ENCODE data around the gene OPHN1.

The OPHN1 gene

GRCh38 chrX:68454476-68455150, 21.3 kb upstream of the OPHN1 start:
- no peak for TF ChIP-seq TAF1 (IDR thresholded peaks at IDR 0.05; ENCODE audit: low read depth, low read length)
- no peak for TF ChIP-seq POLR2AphosphoS5 (IDR thresholded peaks at IDR 0.05; ENCODE audit: low read depth, low read length)
- TF ChIP-seq POLR2A (IDR thresholded peaks at IDR 0.05; ENCODE audit: low read depth, low read length): no peak
- no peak for TF ChIP-seq SPI1 (IDR thresholded peaks at IDR 0.05; ENCODE audit: low read depth, low read length)
- no peak for TF ChIP-seq POU2F2 (IDR thresholded peaks at IDR 0.05; ENCODE audit: low read depth, low read length)
- no peak for TF ChIP-seq PAX5 (IDR thresholded peaks at IDR 0.05; ENCODE audit: insufficient read depth, low read length, severe bottlenecking)
- DNase-seq (ENCODE audit: insufficient read length, low spot score): no peak
- no peak for FAIRE-seq

- no peak for DNase-seq (ENCODE audit: insufficient read length, low spot score)
- TF ChIP-seq POU2F2 (IDR thresholded peaks at IDR 0.05; ENCODE audit: low read depth, low read length) (no peak), PAX5 (IDR thresholded peaks at IDR 0.05; ENCODE audit: insufficient read depth, low read length, severe bottlenecking) (no peak), POLR2A (IDR thresholded peaks at IDR 0.05; ENCODE audit: low read depth, low read length) (no peak), TAF1 (IDR thresholded peaks at IDR 0.05; ENCODE audit: low read depth, low read length) (no peak), SPI1 (IDR thresholded peaks at IDR 0.05; ENCODE audit: low read depth, low read length) (no peak), POLR2AphosphoS5 (IDR thresholded peaks at IDR 0.05; ENCODE audit: low read depth, low read length) (no peak)
- no peak for FAIRE-seq
Measured at GRCh38 chrX:68451720-68452119, 18.4 kb upstream of the OPHN1 start.

- FAIRE-seq (no peak), DNase-seq (ENCODE audit: insufficient read length, low spot score) (no peak)
- TF ChIP-seq SPI1 (IDR thresholded peaks at IDR 0.05; ENCODE audit: low read depth, low read length) (no peak), POU2F2 (IDR thresholded peaks at IDR 0.05; ENCODE audit: low read depth, low read length) (no peak), POLR2AphosphoS5 (IDR thresholded peaks at IDR 0.05; ENCODE audit: low read depth, low read length) (no peak), TAF1 (IDR thresholded peaks at IDR 0.05; ENCODE audit: low read depth, low read length) (no peak), PAX5 (IDR thresholded peaks at IDR 0.05; ENCODE audit: insufficient read depth, low read length, severe bottlenecking) (no peak), POLR2A (IDR thresholded peaks at IDR 0.05; ENCODE audit: low read depth, low read length) (no peak)
Measured at GRCh38 chrX:68443155-68443868, 10.0 kb upstream of the OPHN1 start.

GRCh38 chrX:68440940-68441339, 7.6 kb upstream of the OPHN1 start:
- FAIRE-seq (no peak), DNase-seq (ENCODE audit: insufficient read length, low spot score) (no peak)
- no peak for TF ChIP-seq TAF1 (IDR thresholded peaks at IDR 0.05; ENCODE audit: low read depth, low read length)
- no peak for TF ChIP-seq PAX5 (IDR thresholded peaks at IDR 0.05; ENCODE audit: insufficient read depth, low read length, severe bottlenecking)
- TF ChIP-seq POU2F2 (IDR thresholded peaks at IDR 0.05; ENCODE audit: low read depth, low read length): no peak
- no peak for TF ChIP-seq SPI1 (IDR thresholded peaks at IDR 0.05; ENCODE audit: low read depth, low read length)
- TF ChIP-seq POLR2AphosphoS5 (IDR thresholded peaks at IDR 0.05; ENCODE audit: low read depth, low read length): no peak
- no peak for TF ChIP-seq POLR2A (IDR thresholded peaks at IDR 0.05; ENCODE audit: low read depth, low read length)

- DNase-seq (ENCODE audit: insufficient read length, low spot score): no peak
- TF ChIP-seq POU2F2 (IDR thresholded peaks at IDR 0.05; ENCODE audit: low read depth, low read length): no peak
- no peak for TF ChIP-seq TAF1 (IDR thresholded peaks at IDR 0.05; ENCODE audit: low read depth, low read length)
- TF ChIP-seq SPI1 (IDR thresholded peaks at IDR 0.05; ENCODE audit: low read depth, low read length): no peak
- TF ChIP-seq POLR2AphosphoS5 (IDR thresholded peaks at IDR 0.05; ENCODE audit: low read depth, low read length): no peak
- TF ChIP-seq PAX5 (IDR thresholded peaks at IDR 0.05; ENCODE audit: insufficient read depth, low read length, severe bottlenecking): no peak
- no peak for TF ChIP-seq POLR2A (IDR thresholded peaks at IDR 0.05; ENCODE audit: low read depth, low read length)
- FAIRE-seq: no peak
Measured at GRCh38 chrX:68440442-68440841, 7.1 kb upstream of the OPHN1 start.

GRCh38 chrX:68439341-68439740, 6.0 kb upstream of the OPHN1 start:
- DNase-seq (ENCODE audit: insufficient read length, low spot score): no peak
- no peak for FAIRE-seq

GRCh38 chrX:68438575-68438974, 5.3 kb upstream of the OPHN1 start:
- TF ChIP-seq TAF1 (IDR thresholded peaks at IDR 0.05; ENCODE audit: low read depth, low read length) (no peak), POLR2A (IDR thresholded peaks at IDR 0.05; ENCODE audit: low read depth, low read length) (no peak), POLR2AphosphoS5 (IDR thresholded peaks at IDR 0.05; ENCODE audit: low read depth, low read length) (no peak), PAX5 (IDR thresholded peaks at IDR 0.05; ENCODE audit: insufficient read depth, low read length, severe bottlenecking) (no peak), POU2F2 (IDR thresholded peaks at IDR 0.05; ENCODE audit: low read depth, low read length) (no peak), SPI1 (IDR thresholded peaks at IDR 0.05; ENCODE audit: low read depth, low read length) (no peak)
- DNase-seq (ENCODE audit: insufficient read length, low spot score) (no peak), FAIRE-seq (no peak)

More at GRCh38 chrX:68439341-68439740, 6.0 kb upstream of the OPHN1 start:
- no peak for TF ChIP-seq POU2F2 (IDR thresholded peaks at IDR 0.05; ENCODE audit: low read depth, low read length)
- TF ChIP-seq TAF1 (IDR thresholded peaks at IDR 0.05; ENCODE audit: low read depth, low read length): no peak
- no peak for TF ChIP-seq SPI1 (IDR thresholded peaks at IDR 0.05; ENCODE audit: low read depth, low read length)
- no peak for TF ChIP-seq POLR2AphosphoS5 (IDR thresholded peaks at IDR 0.05; ENCODE audit: low read depth, low read length)
- no peak for TF ChIP-seq PAX5 (IDR thresholded peaks at IDR 0.05; ENCODE audit: insufficient read depth, low read length, severe bottlenecking)
- TF ChIP-seq POLR2A (IDR thresholded peaks at IDR 0.05; ENCODE audit: low read depth, low read length): no peak

- DNase-seq (ENCODE audit: insufficient read length, low spot score) (no peak), FAIRE-seq (no peak)
- TF ChIP-seq PAX5 (IDR thresholded peaks at IDR 0.05; ENCODE audit: insufficient read depth, low read length, severe bottlenecking) (no peak), TAF1 (IDR thresholded peaks at IDR 0.05; ENCODE audit: low read depth, low read length) (no peak), POU2F2 (IDR thresholded peaks at IDR 0.05; ENCODE audit: low read depth, low read length) (no peak)
Measured at GRCh38 chrX:68433981-68434299, 645 bp upstream of the OPHN1 start.

- DNase-seq (ENCODE audit: insufficient read length, low spot score) (no peak), FAIRE-seq (no peak)
- TF ChIP-seq POU2F2 (IDR thresholded peaks at IDR 0.05; ENCODE audit: low read depth, low read length) (no peak), TAF1 (IDR thresholded peaks at IDR 0.05; ENCODE audit: low read depth, low read length) (no peak), PAX5 (IDR thresholded peaks at IDR 0.05; ENCODE audit: insufficient read depth, low read length, severe bottlenecking) (no peak), POLR2A (IDR thresholded peaks at IDR 0.05; ENCODE audit: low read depth, low read length) (no peak), SPI1 (IDR thresholded peaks at IDR 0.05; ENCODE audit: low read depth, low read length) (no peak), POLR2AphosphoS5 (IDR thresholded peaks at IDR 0.05; ENCODE audit: low read depth, low read length) (no peak)
Measured at GRCh38 chrX:68432648-68433047, 647 bp downstream of the OPHN1 start.
